ENCODE data around the gene RAPGEF4.

GRCh38 chr2:172893671-172894070, 158.0 kb downstream of the RAPGEF4 start:
- TF ChIP-seq CTCF (IDR thresholded peaks at IDR 0.05) (no peak), POLR2A (IDR thresholded peaks at IDR 0.05) (no peak)
